GM18861 (cell line): Measurements from ENCODE around the gene ZNF527.
"Not testable (repeated sequence)": the region's sequence is repeated elsewhere in the genome, so short reads cannot be mapped to it uniquely, and the experiment has no call there.

Source experiments
- ATAC-seq: cut with Tn5 transposase; IDR thresholded peaks from one replicate; pipeline ENCODE4 v1.9.1; 2021; ENCODE audit not compliant: unreplicated experiment

The ZNF527 gene

GRCh38 chr19:37370880-37371661, at the start of gene ZNF527:
Gene ZNF527 (plus strand): TSS chr19:37371099. CDS start chr19:37374199, 3,100 bp downstream.
- ATAC-seq = peak; percentile 86

- ATAC-seq = no peak
These were observed 41.2 kb upstream of the ZNF527 start for GRCh38 chr19:37329686-37330085.

- ATAC-seq = no peak
These were observed 38.1 kb upstream of the ZNF527 start for GRCh38 chr19:37332839-37333238.

- no peak for ATAC-seq
These were observed 37.4 kb upstream of the ZNF527 start for GRCh38 chr19:37333457-37333856.

- no peak for ATAC-seq
These were observed 36.5 kb upstream of the ZNF527 start for GRCh38 chr19:37334179-37335071.

GRCh38 chr19:37342753-37343152, 28.1 kb upstream of the ZNF527 start:
- ATAC-seq = no peak

- no peak for ATAC-seq
These were observed 24.8 kb upstream of the ZNF527 start for GRCh38 chr19:37346091-37346490.

- ATAC-seq = no peak
These were observed 22.8 kb upstream of the ZNF527 start for GRCh38 chr19:37348060-37348459.

GRCh38 chr19:37353968-37354367, 16.9 kb upstream of the ZNF527 start:
- no peak for ATAC-seq

- no peak for ATAC-seq
These were observed 15.0 kb upstream of the ZNF527 start for GRCh38 chr19:37355901-37356300.

GRCh38 chr19:37361994-37362393, 8.9 kb upstream of the ZNF527 start:
- ATAC-seq = no peak

GRCh38 chr19:37362733-37363132, 8.2 kb upstream of the ZNF527 start:
- ATAC-seq = no peak

- peak; percentile 17 for ATAC-seq
These were observed 466 bp upstream of the ZNF527 start for GRCh38 chr19:37370386-37370879.

GRCh38 chr19:37389234-37389633, 18.3 kb downstream of the ZNF527 start:
- ATAC-seq = no peak

- not testable (repeated sequence) for ATAC-seq
These were observed 20.5 kb downstream of the ZNF527 start for GRCh38 chr19:37391399-37391798.

- no peak for ATAC-seq
These were observed 30.2 kb downstream of the ZNF527 start for GRCh38 chr19:37401078-37401477.

GRCh38 chr19:37403403-37403802, 32.5 kb downstream of the ZNF527 start:
- no peak for ATAC-seq

GRCh38 chr19:37406140-37406846, 35.4 kb downstream of the ZNF527 start:
- not testable (repeated sequence) for ATAC-seq

GRCh38 chr19:37412700-37413099, 41.8 kb downstream of the ZNF527 start:
- ATAC-seq = no peak

- no peak for ATAC-seq
These were observed 42.6 kb downstream of the ZNF527 start for GRCh38 chr19:37413313-37414084.
